Type B pancreatic cell (in vitro differentiated cells): ENCODE data around the gene KIF26A. TPM values are rescaled to one million over a fixed set of nuclear protein-coding genes. Genes with fewer than 3 reads are reported as not detected.

Source experiments
- DNase-seq: peaks from one replicate; pipeline ENCODE4 v3.0.0; 2021; ENCODE audit warnings: mixed read lengths; ENCODE audit not compliant: unreplicated experiment; ENCODE audit errors: extremely low spot score
- H3K27ac Mint-ChIP-seq: 2 replicates; pipeline ENCODE4 v1.8.0; 2021; ENCODE audit warnings: mild to moderate bottlenecking, mixed read lengths
- H3K27me3 Mint-ChIP-seq: 2 replicates; pipeline ENCODE4 v1.8.0; 2021; ENCODE audit warnings: mixed read lengths
- H3K36me3 Mint-ChIP-seq: 2 replicates; pipeline ENCODE4 v1.8.0; 2021; ENCODE audit warnings: mixed read lengths
- H3K4me1 Mint-ChIP-seq: one replicate; pipeline ENCODE4 v1.8.0; 2021; ENCODE audit warnings: mixed read lengths; ENCODE audit not compliant: unreplicated experiment
- H3K4me3 Mint-ChIP-seq: 2 replicates; pipeline ENCODE4 v1.8.0; 2021; ENCODE audit warnings: mild to moderate bottlenecking, mixed read lengths
- H3K9me3 Mint-ChIP-seq: 2 replicates; pipeline ENCODE4 v1.8.0; 2021; ENCODE audit warnings: mixed read lengths
- CTCF ChIP-seq: fragments of 200-600 bp; sonication (generic); conservative IDR thresholded peaks from 2 replicates; pipeline ENCODE4 v1.5.0; 2021; ENCODE audit warnings: antibody characterized with exemption, mild to moderate bottlenecking
- total RNA-seq: library from RNA; stranded (reverse); gene quantifications from 2 replicates; pipeline ENCODE4 v1.2.1, GENCODE V29; 2021; ENCODE audit warnings: low replicate concordance

Gene KIF26A
- total RNA-seq, 1 donor from 2014 or later = 23.4 TPM

- Mint-ChIP-seq H3K4me3 (no peak overlapping the region), H3K9me3 (no peaks in the 10 kb centered on the region), H3K4me1 (no peaks in the 10 kb centered on the region), H3K36me3 (no peaks in the 10 kb centered on the region), H3K27ac (no peak overlapping the region), H3K27me3 (peaks cover 9% of the 10 kb centered on the region)
- no peak for TF ChIP-seq CTCF
- no peak for DNase-seq
Measured at GRCh38 chr14:104214431-104215218, 76.2 kb downstream of the KIF26A start.

DNA sequence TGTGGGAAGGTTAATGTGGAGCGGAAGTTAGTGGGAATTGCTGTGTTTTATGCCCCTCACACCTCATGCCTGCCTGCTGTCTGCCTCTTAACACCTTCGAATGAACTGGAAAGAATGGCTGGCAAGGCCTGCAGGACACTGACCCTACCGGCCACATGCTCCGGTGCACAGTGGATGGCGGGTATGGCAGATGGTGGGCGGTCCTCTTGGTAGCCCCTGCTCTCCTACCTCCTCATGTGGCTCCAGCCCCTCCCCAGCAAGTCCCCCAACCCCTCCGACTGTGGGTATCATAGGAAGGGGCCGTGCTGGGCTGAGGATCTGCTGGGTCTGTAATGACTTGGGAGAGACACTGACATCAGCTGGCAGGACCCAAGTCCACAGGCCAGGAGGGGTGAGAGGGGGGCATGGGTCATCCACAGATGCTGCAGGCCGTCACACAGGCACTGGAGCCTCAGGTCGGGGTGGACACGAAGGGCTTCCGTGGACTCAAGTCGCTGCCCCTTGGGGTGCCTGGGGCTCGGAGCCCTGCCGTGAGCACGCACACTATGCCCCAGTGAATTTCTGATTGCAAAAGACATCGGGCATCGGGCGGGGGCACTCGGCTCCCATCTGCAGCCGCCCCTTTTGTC is 77.4 kb downstream of the KIF26A start:
- Mint-ChIP-seq H3K9me3 (no peaks in the 10 kb centered on the region), H3K36me3 (no peaks in the 10 kb centered on the region), H3K27ac (no peak overlapping the region), H3K4me1 (peaks cover 4% of the 10 kb centered on the region), H3K4me3 (no peak overlapping the region), H3K27me3 (peaks cover 14% of the 10 kb centered on the region)
- TF ChIP-seq CTCF = no peak
- no peak for DNase-seq

GRCh38 chr14:104216457-104216856 is 78.1 kb downstream of the KIF26A start:
- H3K36me3 Mint-ChIP-seq = no peaks in the 10 kb centered on the region
- peaks cover 14% of the 10 kb centered on the region for H3K27me3 Mint-ChIP-seq
- H3K4me3 Mint-ChIP-seq = no peak overlapping the region
- no peak for DNase-seq
- H3K27ac Mint-ChIP-seq = no peak overlapping the region
- no peak for TF ChIP-seq CTCF
- H3K4me1 Mint-ChIP-seq = peaks cover 4% of the 10 kb centered on the region
- H3K9me3 Mint-ChIP-seq = no peaks in the 10 kb centered on the region

DNA sequence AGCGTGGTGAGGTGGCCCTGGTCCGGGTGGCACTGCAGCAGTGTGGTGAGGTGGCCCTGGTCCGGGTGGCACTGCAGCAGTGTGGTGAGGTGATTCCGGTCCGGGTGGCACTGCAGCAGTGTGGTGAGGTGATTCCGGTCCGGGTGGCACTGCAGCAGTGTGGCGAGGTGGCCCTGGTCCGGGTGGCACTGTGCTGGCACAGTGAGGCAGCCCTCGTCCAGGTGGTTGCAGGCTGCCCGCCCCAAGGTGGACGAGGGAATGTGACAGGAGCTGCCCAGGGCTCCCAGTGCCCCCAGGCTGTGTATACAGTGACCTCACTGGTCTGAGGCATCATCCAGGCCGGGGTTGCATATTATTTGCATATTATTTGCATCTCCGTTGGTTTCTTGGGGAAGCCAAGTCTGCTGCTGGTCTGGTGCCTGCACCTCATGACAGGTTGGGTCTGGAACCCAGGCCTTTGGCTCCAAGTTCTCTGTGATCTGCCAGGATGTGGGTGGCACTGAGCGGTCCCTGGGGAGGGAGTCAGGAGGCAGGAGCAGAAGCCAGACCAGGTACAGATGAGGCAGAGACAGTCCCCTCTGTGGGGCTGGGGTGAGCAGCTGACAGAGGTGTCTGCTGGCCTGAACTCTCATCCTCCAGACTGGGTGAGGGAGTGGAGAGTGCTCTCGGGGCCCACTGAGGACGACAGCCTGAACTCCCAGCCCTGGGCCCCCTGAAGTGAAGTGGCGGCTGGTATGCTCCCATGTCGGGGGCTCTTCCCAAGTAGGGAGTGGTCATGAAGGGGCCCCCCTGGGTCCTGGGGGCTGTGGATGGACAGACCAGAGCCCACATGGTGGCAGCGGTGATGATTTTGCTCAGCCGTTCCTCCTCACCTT is 79.3 kb downstream of the KIF26A start:
- no peak overlapping the region for H3K27ac Mint-ChIP-seq
- H3K36me3 Mint-ChIP-seq = no peaks in the 10 kb centered on the region
- no peak for DNase-seq
- H3K27me3 Mint-ChIP-seq = peaks cover 14% of the 10 kb centered on the region
- no peak for TF ChIP-seq CTCF
- no peak overlapping the region for H3K4me3 Mint-ChIP-seq
- peaks cover 4% of the 10 kb centered on the region for H3K4me1 Mint-ChIP-seq
- H3K9me3 Mint-ChIP-seq = no peaks in the 10 kb centered on the region

DNA sequence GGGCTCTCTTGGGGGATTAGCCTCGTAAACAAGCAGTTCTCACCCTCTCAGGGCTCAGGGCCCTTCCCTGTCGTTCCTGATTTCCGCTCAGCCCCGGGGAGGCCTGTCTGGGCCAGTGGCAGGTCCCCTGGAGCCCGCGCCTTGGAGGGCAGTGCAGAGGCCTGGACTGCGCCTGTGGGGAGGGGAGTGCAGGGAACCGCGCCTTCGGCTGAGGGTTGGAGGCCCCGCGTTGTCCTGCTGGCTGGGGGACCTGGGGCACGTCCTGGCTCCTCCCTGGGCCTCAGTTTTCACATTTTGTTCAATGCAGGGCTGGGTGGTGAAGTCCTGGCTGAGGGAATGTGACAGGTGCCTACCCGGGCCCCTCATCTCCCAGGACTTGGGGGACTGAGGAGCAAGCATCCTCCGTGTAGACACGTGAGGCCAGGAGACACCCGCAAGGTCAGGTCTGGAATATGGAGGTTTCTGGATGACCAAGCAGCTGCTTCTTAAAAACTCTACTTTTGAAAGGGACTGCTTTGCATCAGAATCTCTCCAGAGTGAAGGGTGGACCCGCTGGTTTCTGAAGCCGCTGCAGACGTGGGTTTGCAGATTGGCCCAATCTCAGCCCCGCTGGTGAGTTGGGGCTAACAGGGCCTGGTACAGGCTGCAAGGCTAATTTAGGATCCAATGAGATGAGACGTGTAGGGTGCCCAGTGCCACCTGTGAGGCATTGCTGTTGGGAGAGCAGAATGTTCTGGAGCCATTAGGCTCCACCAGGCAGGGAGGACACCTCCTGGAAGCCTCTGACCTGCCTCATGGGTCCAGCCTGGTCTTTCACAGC is 80.2 kb downstream of the KIF26A start:
- H3K4me3 Mint-ChIP-seq = no peak overlapping the region
- no peak for DNase-seq
- peaks cover 14% of the 10 kb centered on the region for H3K27me3 Mint-ChIP-seq
- no peak for TF ChIP-seq CTCF
- H3K9me3 Mint-ChIP-seq = no peaks in the 10 kb centered on the region
- no peak overlapping the region for H3K27ac Mint-ChIP-seq
- H3K4me1 Mint-ChIP-seq = peaks cover 4% of the 10 kb centered on the region
- no peaks in the 10 kb centered on the region for H3K36me3 Mint-ChIP-seq
